Thoracic aorta (tissue), 2 donors: ENCODE measurements around the gene CD160. TPM values are rescaled to one million over a fixed set of nuclear protein-coding genes. Genes with fewer than 3 reads are reported as not detected.
A peak's percentile ranks its signal among the peaks of the same experiment; 100 is the strongest.

Source experiments
- ATAC-seq: fragments of 150-250 bp; one replicate; pipeline ENCODE4 v1.8.0; 2017; ENCODE audit warnings: low read depth; ENCODE audit not compliant: insufficient number of reproducible peaks, low FRiP score
- DNase-seq: peaks from one replicate; pipeline ENCODE4 v3.0.0-alpha.2; 2020; ENCODE audit warnings: low spot score
- H3K27ac ChIP-seq, 2 donors: fragments of 200-600 bp; sonication (generic); 1 replicate in 1 of 2; 2 replicates in 1 of 2; pipeline ENCODE4 v1.5.1; 2016; ENCODE audit warnings: mild to moderate bottlenecking in 2 of 2, moderate library complexity in 2 of 2
- H3K27me3 ChIP-seq: fragments of 200-600 bp; sonication (generic); replicated peaks from 2 replicates; pipeline ENCODE4 v1.6.0; 2016; ENCODE audit warnings: mild to moderate bottlenecking; ENCODE audit not compliant: insufficient read depth
- H3K36me3 ChIP-seq: fragments of 200-600 bp; sonication (generic); one replicate; pipeline ENCODE4 v1.5.1; 2016
- H3K4me1 ChIP-seq, 2 donors: fragments of 200-600 bp; sonication (generic); 1 replicate in 1 of 2; 2 replicates in 1 of 2; pipeline versions ENCODE4 v1.5.1 to v1.6.0; 2016; ENCODE audit warnings: low read depth in 2 of 2, mild to moderate bottlenecking in 1 of 2; ENCODE audit not compliant: control insufficient read depth in 1 of 2
- H3K4me3 ChIP-seq: fragments of 200-600 bp; sonication (generic); 2 replicates; pipeline ENCODE4 v1.5.1; 2016; ENCODE audit warnings: mild to moderate bottlenecking
- H3K9me3 ChIP-seq: fragments of 200-600 bp; sonication (generic); 2 replicates; pipeline ENCODE4 v1.5.1; 2016
- CTCF ChIP-seq: fragments of 200-600 bp; sonication (generic); IDR thresholded peaks from one replicate; pipeline ENCODE4 v1.5.1; 2019; ENCODE audit warnings: antibody characterized with exemption
- total RNA-seq, 2 donors: library from RNA; depleted of rRNA; stranded (reverse); fragments of >200 nt; gene quantifications; one replicate each; pipeline versions ENCODE4 v1.1.0 to v1.2.3, GENCODE V29; 2016

The CD160 gene
- total RNA-seq, 2 donors from 2014 or later: 0.28 TPM; not detected in 1

DNA sequence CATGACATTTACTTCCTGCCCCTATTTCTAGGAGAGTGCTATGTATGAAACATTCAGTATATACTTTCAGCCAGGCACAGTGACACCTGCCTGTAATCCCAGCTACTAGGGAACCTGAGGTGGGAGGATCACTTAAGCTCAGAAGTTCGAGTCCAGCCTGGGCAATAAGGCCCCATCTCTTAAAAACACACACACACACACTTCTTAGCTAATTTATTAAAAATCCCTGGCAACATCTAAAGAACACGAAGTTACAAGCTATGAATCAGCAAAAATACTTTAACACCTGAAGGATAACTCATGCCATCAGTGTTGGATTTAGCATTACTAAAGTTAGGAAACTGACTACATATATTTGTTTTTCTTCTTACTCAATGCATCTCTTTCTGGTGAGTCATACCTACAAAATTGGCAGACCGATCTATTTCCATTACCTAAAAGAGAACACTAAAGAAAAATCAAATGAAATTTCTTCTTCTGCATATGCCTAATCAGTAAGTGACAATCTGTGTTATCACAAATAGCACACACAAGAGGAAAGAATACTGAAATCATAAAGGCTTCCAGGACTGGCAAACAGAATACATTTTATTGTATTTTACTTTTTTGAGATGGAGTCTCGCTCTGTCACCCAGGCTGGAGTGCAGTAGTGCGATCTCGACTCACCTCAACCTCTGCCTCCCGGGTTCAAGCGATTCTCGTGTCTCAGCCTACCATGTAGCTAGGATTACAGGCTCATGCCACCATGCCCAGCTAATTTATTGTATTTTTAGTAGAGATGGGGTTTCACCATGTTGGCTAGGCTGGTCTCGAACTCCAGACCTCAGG is 63.2 kb downstream of the CD160 start:
- H3K4me1 ChIP-seq: peaks cover 19 to 70% of the 10 kb centered on the region in 2 donors
- peak overlapping the region; percentile 85 to 89 for H3K27ac ChIP-seq
- H3K36me3 ChIP-seq: peaks cover 3% of the 10 kb centered on the region
- no peaks in the 10 kb centered on the region for H3K9me3 ChIP-seq
- no peaks in the 10 kb centered on the region for H3K27me3 ChIP-seq
- ATAC-seq (peak; percentile 71), DNase-seq (no peak)
- TF ChIP-seq CTCF: no peak
- peak overlapping the region; percentile 64 for H3K4me3 ChIP-seq

DNA sequence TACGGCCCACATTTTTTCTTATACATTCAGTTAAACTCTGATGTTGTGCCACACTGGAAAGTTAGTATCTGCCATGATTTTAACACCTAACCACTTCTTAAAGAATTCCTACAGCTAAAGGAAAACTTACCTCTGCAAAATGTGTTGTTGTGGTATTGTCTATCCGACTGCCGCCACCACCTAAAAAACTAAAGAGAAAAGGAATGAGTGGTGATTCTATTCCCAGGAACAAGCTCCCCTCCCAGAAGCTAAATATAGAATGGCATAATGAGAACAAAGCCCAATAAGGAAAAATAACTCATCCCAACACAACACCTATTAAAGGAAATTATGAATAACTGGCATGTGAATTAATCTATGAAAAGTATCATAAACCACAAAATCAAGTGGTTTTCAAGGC is 65.1 kb downstream of the CD160 start:
- Histone ChIP-seq H3K27ac (peak overlapping the region; percentile 76 to 89), H3K36me3 (peaks cover 7% of the 10 kb centered on the region), H3K4me1 (peaks cover 16 to 53% of the 10 kb centered on the region in 2 donors), H3K4me3 (peak overlapping the region; percentile 64), H3K27me3 (no peaks in the 10 kb centered on the region), H3K9me3 (no peaks in the 10 kb centered on the region)
- no peak for TF ChIP-seq CTCF
- ATAC-seq: no peak
- DNase-seq: no peak

- TF ChIP-seq CTCF: no peak
- no peaks in the 10 kb centered on the region for H3K9me3 ChIP-seq
- H3K4me1 ChIP-seq: peaks cover 16 to 43% of the 10 kb centered on the region in 2 donors
- peak overlapping the region; percentile 37 to 89 for H3K27ac ChIP-seq
- no peak for ATAC-seq
- no peak for DNase-seq
- H3K36me3 ChIP-seq: peaks cover 5% of the 10 kb centered on the region
- no peaks in the 10 kb centered on the region for H3K27me3 ChIP-seq
- H3K4me3 ChIP-seq: no peak overlapping the region
These were observed 66.2 kb downstream of the CD160 start for GRCh38 chr1:145785547-145785946.

- peak overlapping the region; percentile 37 to 89 for H3K27ac ChIP-seq
- H3K36me3 ChIP-seq: peaks cover 5% of the 10 kb centered on the region
- H3K9me3 ChIP-seq: no peaks in the 10 kb centered on the region
- no peaks in the 10 kb centered on the region for H3K27me3 ChIP-seq
- H3K4me3 ChIP-seq: no peak overlapping the region
- no peak for DNase-seq
- TF ChIP-seq CTCF: no peak
- peaks cover 16 to 37% of the 10 kb centered on the region in 2 donors for H3K4me1 ChIP-seq
- no peak for ATAC-seq
These were observed 67.0 kb downstream of the CD160 start for GRCh38 chr1:145786271-145786670.

DNA sequence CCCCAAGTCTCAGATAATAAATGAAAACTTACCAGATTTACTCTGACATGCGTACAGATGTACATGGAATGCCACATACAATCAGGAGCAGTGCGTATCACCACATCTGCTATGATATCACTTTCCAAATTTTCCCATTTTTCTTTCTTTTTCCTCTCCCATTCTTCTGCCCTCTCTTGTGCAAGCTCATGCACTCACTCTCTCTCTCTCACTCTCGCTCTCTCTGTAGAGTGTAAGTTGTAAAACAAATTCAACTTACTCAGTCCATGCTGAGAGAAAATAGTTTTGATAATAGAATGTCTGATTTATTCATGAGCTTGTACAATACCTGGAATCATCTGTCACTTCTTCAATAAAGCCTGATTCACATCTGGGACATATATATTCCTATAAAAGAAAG is 69.3 kb downstream of the CD160 start:
- no peak for TF ChIP-seq CTCF
- H3K27me3 ChIP-seq: no peaks in the 10 kb centered on the region
- H3K4me1 ChIP-seq: peaks cover 10 to 28% of the 10 kb centered on the region in 2 donors
- H3K36me3 ChIP-seq: peaks cover 10% of the 10 kb centered on the region
- no peak for DNase-seq
- no peak overlapping the region for H3K4me3 ChIP-seq
- ATAC-seq: no peak
- H3K9me3 ChIP-seq: no peaks in the 10 kb centered on the region
- no peak overlapping the region for H3K27ac ChIP-seq

Other genes with a start within 250 kb of the CD160 start
- gene GPR89A, start 111.5 kb upstream of the CD160 start, total RNA-seq: 10 to 100 TPM; 13.8 to 59.2 TPM
- 1 to 10 TPM; 1.3 to 7.4 TPM for gene PDZK1, start 12.1 kb upstream of the CD160 start, total RNA-seq
- gene RNF115, start 104.6 kb downstream of the CD160 start, total RNA-seq: 10 to 100 TPM; 52.7 to 60.4 TPM
- 10 to 100 TPM; 23.4 to 42.9 TPM for gene POLR3C, start 104.7 kb downstream of the CD160 start, total RNA-seq
- gene NUDT17, start 126.1 kb downstream of the CD160 start, total RNA-seq: 10 to 100 TPM in 1 of 2 donors, 1 to 10 TPM in 1; 3.6 to 19.1 TPM
- 10 to 100 TPM; 34.4 to 60.1 TPM for gene PIAS3, start 139.6 kb downstream of the CD160 start, total RNA-seq
- gene ANKRD35, start 166.4 kb downstream of the CD160 start, total RNA-seq: 10 to 100 TPM in 1 of 2 donors, 1 to 10 TPM in 1; 9.6 to 15.7 TPM
- gene ITGA10, start 190.6 kb downstream of the CD160 start, total RNA-seq: 100 to 1,000 TPM; 156 to 267 TPM
- 10 to 100 TPM; 21.7 to 25.3 TPM for gene PEX11B, start 199.2 kb downstream of the CD160 start, total RNA-seq
- 100 to 1,000 TPM in 1 of 2 donors, 10 to 100 TPM in 1; 37.8 to 151 TPM for gene RBM8A, start 208.0 kb downstream of the CD160 start, total RNA-seq
- gene LIX1L, start 238.5 kb downstream of the CD160 start, total RNA-seq: 10 to 100 TPM; 45.4 to 49.5 TPM
- gene ANKRD34A, start 245.1 kb downstream of the CD160 start, total RNA-seq: 1 to 10 TPM; 1.1 TPM
- gene POLR3GL, start 245.2 kb downstream of the CD160 start, total RNA-seq: 10 to 100 TPM; 16.9 TPM